IMR-90 (cell line): Measurements from ENCODE around the gene NKX6-2.

Experiments used
- CTCF ChIP-seq: conservative IDR thresholded peaks from 2 replicates; pipeline ENCODE4 v1.5.1; 2012; ENCODE audit warnings: mild to moderate bottlenecking, low read depth, low read length, improper control_type of control experiment
- POLR2A ChIP-seq: IDR thresholded peaks from 2 replicates; pipeline ENCODE4 v1.6.1; 2012; ENCODE audit warnings: mild to moderate bottlenecking, low read depth, low read length
- RCOR1 ChIP-seq: IDR thresholded peaks from 2 replicates; pipeline ENCODE4 v1.6.1; 2012; ENCODE audit warnings: mild to moderate bottlenecking, low read length, improper control_type of control experiment; ENCODE audit not compliant: insufficient replicate concordance
- RFX5 ChIP-seq: IDR thresholded peaks from 2 replicates; pipeline ENCODE4 v1.8.0; 2012; ENCODE audit warnings: low read depth, mild to moderate bottlenecking, low read length, moderate library complexity
- USF2 ChIP-seq: fragments of 150-350 bp; IDR thresholded peaks from 2 replicates; pipeline ENCODE4 v1.6.1; 2017; ENCODE audit warnings: mild to moderate bottlenecking, antibody characterized with exemption, low read length, low read depth

GRCh38 chr10:132740588-132740987, 45.4 kb downstream of the NKX6-2 start:
- TF ChIP-seq POLR2A (no peak), CTCF (no peak), RCOR1 (no peak), RFX5 (no peak), USF2 (no peak)
